GM12878 (cell line): ENCODE measurements around the gene KCNQ1OT1.

Experiments used
- CTCF ChIP-seq, 3 experiments: IDR thresholded peaks in 2 of 3; conservative IDR thresholded peaks in 1 of 3; 2 replicates each; pipeline ENCODE4 v1.5.1; 2011; ENCODE audit warnings: low read depth in 3 of 3, low read length in 3 of 3, mild to moderate bottlenecking in 3 of 3, control low read depth in 2 of 3, moderate library complexity in 2 of 3, inconsistent platforms in 1 of 3, mixed read lengths in 1 of 3; ENCODE audit not compliant: control insufficient read depth in 2 of 3, insufficient read depth in 1 of 3; ENCODE audit errors: extremely low read depth in 1 of 3
- EP300 ChIP-seq, 2 experiments: fragments of 150-350 bp in 1 of 2; IDR thresholded peaks; 2 replicates each; pipeline ENCODE4 v1.6.1; 2011 to 2012; ENCODE audit warnings: low read depth in 2 of 2, low read length in 2 of 2, borderline replicate concordance in 1 of 2, improper control_type of control experiment in 1 of 2, inconsistent platforms in 1 of 2; ENCODE audit not compliant: control insufficient read depth in 1 of 2
- FOXM1 ChIP-seq: IDR thresholded peaks from 2 replicates; pipeline ENCODE4 v1.6.1; 2012; ENCODE audit warnings: low read depth, mild to moderate bottlenecking, inconsistent platforms, low read length, moderate library complexity
- HDAC6 ChIP-seq: fragments of 200-600 bp; sonication (generic); IDR thresholded peaks from one replicate; pipeline ENCODE4 v1.8.0; 2017; ENCODE audit warnings: antibody characterized with exemption; ENCODE audit not compliant: unreplicated experiment
- JUNB ChIP-seq: IDR thresholded peaks from 2 replicates; pipeline ENCODE4 v1.6.1; 2016; ENCODE audit warnings: antibody characterized with exemption, mild to moderate bottlenecking
- TF ChIP-seq, protein P1 (sequence below): IDR thresholded peaks from 2 replicates; pipeline ENCODE4 v1.6.1; 2011; ENCODE audit warnings: low read depth, low read length, improper control_type of control experiment, borderline replicate concordance

- TF ChIP-seq EP300 (IDR thresholded peaks at IDR 0.05; ENCODE audit: borderline replicate concordance in 1 of 2, control insufficient read depth in 1 of 2, low read depth in 2 of 2, low read length in 2 of 2) (no peak), CTCF (IDR thresholded peaks at IDR 0.05 in 2 of 3, conservative IDR thresholded peaks at IDR 0.05 in 1 of 3; ENCODE audit: control insufficient read depth in 2 of 3, extremely low read depth in 1 of 3, insufficient read depth in 1 of 3, low read depth in 3 of 3, low read length in 3 of 3) (no peak), HDAC6 (no peak), JUNB (no peak), FOXM1 (no peak)
- TF ChIP-seq, protein P1, sequence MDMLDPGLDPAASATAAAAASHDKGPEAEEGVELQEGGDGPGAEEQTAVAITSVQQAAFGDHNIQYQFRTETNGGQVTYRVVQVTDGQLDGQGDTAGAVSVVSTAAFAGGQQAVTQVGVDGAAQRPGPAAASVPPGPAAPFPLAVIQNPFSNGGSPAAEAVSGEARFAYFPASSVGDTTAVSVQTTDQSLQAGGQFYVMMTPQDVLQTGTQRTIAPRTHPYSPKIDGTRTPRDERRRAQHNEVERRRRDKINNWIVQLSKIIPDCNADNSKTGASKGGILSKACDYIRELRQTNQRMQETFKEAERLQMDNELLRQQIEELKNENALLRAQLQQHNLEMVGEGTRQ = no peak
Measured at GRCh38 chr11:2570841-2571597, 128.8 kb downstream of the KCNQ1OT1 start.
